MM.1S (cell line): ENCODE measurements around the gene CSTA.

ENCODE experiments used
- DNase-seq: peaks from one replicate; pipeline ENCODE4 v3.0.0-alpha.2; 2015
- H2AFZ ChIP-seq: fragments of 300-600 bp; sonication (generic); 2 replicates; pipeline ENCODE4 v1.6.0; 2016; ENCODE audit warnings: antibody characterized with exemption, low read length
- H3F3A ChIP-seq: fragments of 300-600 bp; sonication (generic); 2 replicates; pipeline ENCODE4 v1.6.1; 2016; ENCODE audit warnings: mild to moderate bottlenecking, antibody characterized with exemption, low read length, moderate library complexity, mixed read lengths; ENCODE audit not compliant: insufficient read depth
- H3K27ac ChIP-seq: fragments of 300-600 bp; sonication (generic); 2 replicates; pipeline ENCODE4 v1.5.1; 2016; ENCODE audit warnings: mild to moderate bottlenecking, low read length
- H3K27me3 ChIP-seq: fragments of 300-600 bp; sonication (generic); replicated peaks from 2 replicates; pipeline ENCODE4 v1.6.0; 2016; ENCODE audit warnings: low read length; ENCODE audit not compliant: insufficient read depth
- H3K36me3 ChIP-seq: fragments of 300-600 bp; sonication (generic); replicated peaks from 2 replicates; pipeline ENCODE4 v1.6.1; 2016; ENCODE audit warnings: mild to moderate bottlenecking, low read length, mixed read lengths; ENCODE audit not compliant: insufficient read depth
- H3K4me1 ChIP-seq: fragments of 300-600 bp; sonication (generic); 2 replicates; pipeline ENCODE4 v1.6.1; 2016; ENCODE audit warnings: low read length, mixed read lengths
- H3K4me2 ChIP-seq: fragments of 300-600 bp; sonication (generic); 2 replicates; pipeline ENCODE4 v1.6.0; 2016; ENCODE audit warnings: low read depth, low read length
- H3K4me3 ChIP-seq: fragments of 300-600 bp; sonication (generic); 2 replicates; pipeline ENCODE4 v1.5.1; 2016; ENCODE audit warnings: low read length, mixed read lengths
- H3K79me2 ChIP-seq: fragments of 300-600 bp; sonication (generic); 2 replicates; pipeline ENCODE4 v1.6.1; 2016; ENCODE audit warnings: mixed run types, low read length, mixed read lengths
- H3K9ac ChIP-seq: fragments of 300-600 bp; sonication (generic); 2 replicates; pipeline ENCODE4 v1.6.1; 2016; ENCODE audit warnings: low read length, mixed read lengths
- H3K9me2 ChIP-seq: fragments of 300-600 bp; sonication (generic); replicated peaks from 2 replicates; pipeline ENCODE4 v1.6.1; 2016; ENCODE audit warnings: mild to moderate bottlenecking, low read length, mixed read lengths; ENCODE audit not compliant: insufficient read depth
- H3K9me3 ChIP-seq: fragments of 300-600 bp; sonication (generic); replicated peaks from 2 replicates; pipeline ENCODE4 v1.6.1; 2016; ENCODE audit warnings: mild to moderate bottlenecking, low read length, mixed read lengths; ENCODE audit not compliant: insufficient read depth
- H4K20me1 ChIP-seq: fragments of 300-600 bp; sonication (generic); 2 replicates; pipeline ENCODE4 v1.6.1; 2016; ENCODE audit warnings: mild to moderate bottlenecking, low read length, moderate library complexity, mixed read lengths; ENCODE audit not compliant: insufficient read depth
- EZH2 ChIP-seq: fragments of 300-600 bp; sonication (generic); optimal IDR thresholded peaks from 2 replicates; pipeline ENCODE3; 2017; ENCODE audit warnings: low read depth, mild to moderate bottlenecking, antibody characterized with exemption, low read length, mixed read lengths
- EZH2phosphoT487 ChIP-seq: fragments of 300-600 bp; sonication (generic); IDR thresholded peaks from 2 replicates; pipeline ENCODE4 v1.6.1; 2018; ENCODE audit warnings: antibody characterized with exemption, low read length
- TF ChIP-seq, protein P1 (sequence below): fragments of 300-600 bp; sonication (generic); IDR thresholded peaks from 2 replicates; pipeline ENCODE4 v1.5.1; 2016; ENCODE audit warnings: antibody characterized with exemption, low read length, mixed read lengths

CSTA gene

DNA sequence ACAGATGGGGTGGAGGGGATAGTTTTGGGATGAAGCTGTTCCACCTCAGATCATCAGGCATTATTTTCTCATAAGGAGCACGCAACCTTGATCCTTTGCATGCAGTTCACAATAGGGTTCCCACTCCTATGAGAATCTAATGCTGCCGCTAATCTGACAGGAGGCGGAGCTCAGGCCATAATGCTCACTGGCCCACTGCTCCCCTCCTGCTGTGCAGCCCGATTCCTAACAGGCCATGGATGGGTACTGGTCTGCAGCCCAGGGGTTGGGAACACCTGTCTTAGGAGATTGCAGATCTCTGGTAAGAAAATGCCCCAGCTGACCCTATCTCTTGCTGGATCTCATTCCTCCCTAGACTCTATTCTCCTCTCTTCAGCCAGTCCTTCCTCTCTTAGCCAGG, 6.8 kb downstream of the CSTA start:
- H3K27me3 ChIP-seq, result no peaks in the 10 kb centered on the region
- H3K4me2 ChIP-seq, result no peak overlapping the region
- TF ChIP-seq, protein P1, sequence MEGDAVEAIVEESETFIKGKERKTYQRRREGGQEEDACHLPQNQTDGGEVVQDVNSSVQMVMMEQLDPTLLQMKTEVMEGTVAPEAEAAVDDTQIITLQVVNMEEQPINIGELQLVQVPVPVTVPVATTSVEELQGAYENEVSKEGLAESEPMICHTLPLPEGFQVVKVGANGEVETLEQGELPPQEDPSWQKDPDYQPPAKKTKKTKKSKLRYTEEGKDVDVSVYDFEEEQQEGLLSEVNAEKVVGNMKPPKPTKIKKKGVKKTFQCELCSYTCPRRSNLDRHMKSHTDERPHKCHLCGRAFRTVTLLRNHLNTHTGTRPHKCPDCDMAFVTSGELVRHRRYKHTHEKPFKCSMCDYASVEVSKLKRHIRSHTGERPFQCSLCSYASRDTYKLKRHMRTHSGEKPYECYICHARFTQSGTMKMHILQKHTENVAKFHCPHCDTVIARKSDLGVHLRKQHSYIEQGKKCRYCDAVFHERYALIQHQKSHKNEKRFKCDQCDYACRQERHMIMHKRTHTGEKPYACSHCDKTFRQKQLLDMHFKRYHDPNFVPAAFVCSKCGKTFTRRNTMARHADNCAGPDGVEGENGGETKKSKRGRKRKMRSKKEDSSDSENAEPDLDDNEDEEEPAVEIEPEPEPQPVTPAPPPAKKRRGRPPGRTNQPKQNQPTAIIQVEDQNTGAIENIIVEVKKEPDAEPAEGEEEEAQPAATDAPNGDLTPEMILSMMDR, result no peak
- no peak for TF ChIP-seq EZH2phosphoT487
- TF ChIP-seq EZH2, result no peak
- no peaks in the 10 kb centered on the region for H3K4me1 ChIP-seq
- H4K20me1 ChIP-seq, result no peaks in the 10 kb centered on the region
- H3K4me3 ChIP-seq, result no peak overlapping the region
- H3K27ac ChIP-seq, result no peak overlapping the region
- no peaks in the 10 kb centered on the region for H3F3A ChIP-seq
- no peak overlapping the region for H2AFZ ChIP-seq
- H3K36me3 ChIP-seq, result no peaks in the 10 kb centered on the region
- no peaks in the 10 kb centered on the region for H3K9me2 ChIP-seq
- no peaks in the 10 kb centered on the region for H3K9me3 ChIP-seq
- no peak for DNase-seq
- H3K9ac ChIP-seq, result no peak overlapping the region
- no peaks in the 10 kb centered on the region for H3K79me2 ChIP-seq

DNA sequence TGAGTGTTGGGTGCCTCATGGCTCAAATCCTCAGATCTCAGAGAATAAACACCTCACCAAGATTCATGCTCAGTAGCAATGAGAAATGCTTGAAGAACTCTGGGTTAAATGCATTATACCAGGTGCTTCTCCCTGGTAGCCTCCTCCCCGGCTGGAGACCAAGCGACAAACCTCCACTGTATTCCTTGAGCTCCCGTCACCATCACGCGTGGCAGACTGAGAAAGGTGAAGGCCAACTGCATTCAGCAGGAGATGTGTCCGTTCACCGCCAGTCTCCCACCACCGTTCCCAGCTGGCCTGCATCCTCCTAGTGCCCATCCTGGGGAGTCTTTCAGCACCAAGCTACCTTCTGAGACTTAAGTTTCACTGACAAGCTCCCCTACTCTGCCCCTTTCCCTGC, 7.5 kb downstream of the CSTA start:
- no peak overlapping the region for H3K27ac ChIP-seq
- H3K9ac ChIP-seq, result no peak overlapping the region
- H3K27me3 ChIP-seq, result no peaks in the 10 kb centered on the region
- no peak overlapping the region for H3K4me2 ChIP-seq
- H3K9me2 ChIP-seq, result no peaks in the 10 kb centered on the region
- no peaks in the 10 kb centered on the region for H3K9me3 ChIP-seq
- H3K36me3 ChIP-seq, result no peaks in the 10 kb centered on the region
- no peaks in the 10 kb centered on the region for H3F3A ChIP-seq
- no peak overlapping the region for H2AFZ ChIP-seq
- no peak overlapping the region for H3K4me3 ChIP-seq
- H4K20me1 ChIP-seq, result no peaks in the 10 kb centered on the region
- no peak for DNase-seq
- no peaks in the 10 kb centered on the region for H3K4me1 ChIP-seq
- H3K79me2 ChIP-seq, result no peaks in the 10 kb centered on the region
- TF ChIP-seq EZH2, result no peak
- TF ChIP-seq EZH2phosphoT487, result no peak
- TF ChIP-seq, protein P1, result no peak

DNA sequence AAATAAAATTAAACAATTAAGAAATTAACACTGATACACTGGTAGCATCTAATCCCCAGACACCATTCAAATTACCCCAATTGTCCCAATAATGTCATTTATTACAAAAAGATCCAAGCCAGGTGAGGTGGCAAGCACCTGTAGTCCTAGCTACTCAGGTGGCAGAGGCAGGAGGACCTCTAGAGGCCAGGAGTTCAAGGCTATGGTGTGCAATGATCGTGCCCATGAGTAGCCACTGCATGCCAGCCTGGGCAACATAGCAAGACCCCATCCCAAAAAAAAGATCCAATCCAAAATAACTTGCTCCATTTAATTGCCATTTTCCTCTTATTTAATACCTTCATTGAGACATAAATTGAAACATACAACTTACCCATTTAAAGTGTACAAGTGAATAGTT, 17.8 kb downstream of the CSTA start:
- no peak overlapping the region for H3K4me3 ChIP-seq
- no peaks in the 10 kb centered on the region for H4K20me1 ChIP-seq
- H3K27ac ChIP-seq, result no peak overlapping the region

More for the DNA sequence above, 17.8 kb downstream of the CSTA start:
- no peaks in the 10 kb centered on the region for H3K4me1 ChIP-seq
- no peaks in the 10 kb centered on the region for H3F3A ChIP-seq
- H3K9ac ChIP-seq, result no peak overlapping the region
- H3K9me2 ChIP-seq, result no peaks in the 10 kb centered on the region
- no peak overlapping the region for H3K4me2 ChIP-seq
- no peak for TF ChIP-seq EZH2phosphoT487
- TF ChIP-seq, protein P1, result no peak
- TF ChIP-seq EZH2, result no peak
- no peaks in the 10 kb centered on the region for H3K36me3 ChIP-seq
- no peaks in the 10 kb centered on the region for H3K79me2 ChIP-seq
- DNase-seq, result no peak
- no peak overlapping the region for H2AFZ ChIP-seq
- H3K9me3 ChIP-seq, result no peaks in the 10 kb centered on the region
- no peaks in the 10 kb centered on the region for H3K27me3 ChIP-seq
